CMK (cell line): Measurements from ENCODE around the gene RNF144B.

Source experiments
- DNase-seq: peaks from one replicate; pipeline ENCODE4 v3.0.0-alpha.2; 2010; ENCODE audit warnings: low read depth

The RNF144B gene

GRCh38 chr6:18513253-18513798 lies 126.2 kb downstream of the RNF144B start:
- no peak for DNase-seq

- no peak for DNase-seq
Observed at GRCh38 chr6:18514180-18514579, 127.0 kb downstream of the RNF144B start.

GRCh38 chr6:18515767-18516166 lies 128.6 kb downstream of the RNF144B start:
- no peak for DNase-seq
